D341Med (cell line): ENCODE results near the gene OSBPL1A.

ENCODE experiments used
- DNase-seq: peaks from one replicate; pipeline ENCODE4 v3.0.0; 2012; ENCODE audit warnings: low spot score

The OSBPL1A gene

GRCh38 chr18:24219561-24220317 is 177.9 kb downstream of the OSBPL1A start:
- no peak for DNase-seq

GRCh38 chr18:24214913-24215312 is 182.7 kb downstream of the OSBPL1A start:
- DNase-seq = no peak

- no peak for DNase-seq
Observed at GRCh38 chr18:24214144-24214543, 183.5 kb downstream of the OSBPL1A start.

DNA sequence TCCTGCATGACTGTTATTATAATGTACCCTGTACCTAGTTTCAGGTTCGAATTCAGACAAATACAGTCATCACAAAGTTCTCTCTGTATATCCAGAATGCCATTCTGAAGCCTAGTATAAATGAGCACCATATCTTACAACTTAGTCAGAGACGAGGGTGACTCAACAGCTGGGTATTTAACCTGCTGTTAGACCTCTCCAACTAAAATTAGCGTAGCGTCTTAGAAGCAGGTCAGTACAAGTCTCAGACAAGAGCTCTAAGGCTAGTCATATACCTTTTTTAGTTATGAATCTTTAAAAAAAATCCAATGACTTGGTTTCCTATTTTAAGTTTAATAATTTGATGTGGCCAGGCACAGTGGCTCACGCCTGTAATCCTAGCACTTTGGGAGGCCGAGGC is 184.7 kb downstream of the OSBPL1A start:
- DNase-seq = no peak

DNA sequence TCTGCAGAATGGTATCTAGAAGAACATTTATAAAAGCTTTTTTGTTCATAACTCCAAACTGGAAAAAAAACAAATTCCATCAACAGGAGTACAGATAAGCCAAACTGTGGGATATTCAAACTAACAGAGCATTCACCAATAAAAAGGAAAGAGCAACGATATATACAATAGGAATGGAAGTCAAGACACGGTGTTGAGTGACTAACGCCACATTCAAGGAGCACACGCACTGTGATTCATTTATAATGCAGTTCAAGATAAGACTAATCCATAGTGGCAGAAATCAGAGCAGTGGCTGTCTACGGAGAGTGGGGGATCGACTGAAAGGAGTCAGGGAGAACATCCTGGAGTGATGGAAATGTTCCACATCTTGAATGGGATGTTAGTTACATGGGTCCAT is 188.1 kb downstream of the OSBPL1A start:
- no peak for DNase-seq

DNA sequence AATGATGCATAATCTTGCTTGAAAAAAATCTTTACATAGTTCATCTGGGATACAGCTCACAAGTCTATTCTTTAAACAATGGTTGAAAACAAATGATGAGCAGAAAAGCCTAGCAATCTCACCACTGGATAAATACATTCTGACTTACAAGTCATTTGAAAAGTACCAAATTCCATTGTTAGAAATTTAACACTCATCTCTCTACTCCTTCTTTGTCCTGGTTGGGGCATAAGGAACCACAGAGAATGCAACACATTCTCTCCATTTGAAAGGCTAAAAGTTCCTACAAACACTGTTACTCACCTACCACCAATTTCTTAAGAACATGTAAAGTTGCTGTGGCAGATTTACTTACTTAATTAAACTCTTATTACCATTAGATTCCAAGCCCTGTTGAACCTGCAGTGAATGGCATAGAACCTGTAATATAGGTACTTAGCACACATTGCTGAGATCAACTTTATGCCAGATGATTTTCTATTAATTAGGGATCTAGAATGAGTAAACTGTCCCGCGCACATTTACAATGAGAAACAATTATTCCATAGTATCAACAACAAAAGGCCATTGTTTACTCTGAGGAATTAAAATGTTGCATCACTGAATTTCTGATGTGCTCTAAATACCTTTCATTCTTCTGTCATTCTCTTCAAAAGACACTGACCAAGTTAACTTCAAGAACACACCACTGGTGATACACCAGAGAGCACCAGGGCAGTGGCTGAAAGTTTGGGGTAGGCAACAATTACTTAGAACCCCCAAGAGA is 189.2 kb downstream of the OSBPL1A start:
- no peak for DNase-seq

GRCh38 chr18:24204904-24205303 is 192.7 kb downstream of the OSBPL1A start:
- peak; percentile 51 for DNase-seq

DNA sequence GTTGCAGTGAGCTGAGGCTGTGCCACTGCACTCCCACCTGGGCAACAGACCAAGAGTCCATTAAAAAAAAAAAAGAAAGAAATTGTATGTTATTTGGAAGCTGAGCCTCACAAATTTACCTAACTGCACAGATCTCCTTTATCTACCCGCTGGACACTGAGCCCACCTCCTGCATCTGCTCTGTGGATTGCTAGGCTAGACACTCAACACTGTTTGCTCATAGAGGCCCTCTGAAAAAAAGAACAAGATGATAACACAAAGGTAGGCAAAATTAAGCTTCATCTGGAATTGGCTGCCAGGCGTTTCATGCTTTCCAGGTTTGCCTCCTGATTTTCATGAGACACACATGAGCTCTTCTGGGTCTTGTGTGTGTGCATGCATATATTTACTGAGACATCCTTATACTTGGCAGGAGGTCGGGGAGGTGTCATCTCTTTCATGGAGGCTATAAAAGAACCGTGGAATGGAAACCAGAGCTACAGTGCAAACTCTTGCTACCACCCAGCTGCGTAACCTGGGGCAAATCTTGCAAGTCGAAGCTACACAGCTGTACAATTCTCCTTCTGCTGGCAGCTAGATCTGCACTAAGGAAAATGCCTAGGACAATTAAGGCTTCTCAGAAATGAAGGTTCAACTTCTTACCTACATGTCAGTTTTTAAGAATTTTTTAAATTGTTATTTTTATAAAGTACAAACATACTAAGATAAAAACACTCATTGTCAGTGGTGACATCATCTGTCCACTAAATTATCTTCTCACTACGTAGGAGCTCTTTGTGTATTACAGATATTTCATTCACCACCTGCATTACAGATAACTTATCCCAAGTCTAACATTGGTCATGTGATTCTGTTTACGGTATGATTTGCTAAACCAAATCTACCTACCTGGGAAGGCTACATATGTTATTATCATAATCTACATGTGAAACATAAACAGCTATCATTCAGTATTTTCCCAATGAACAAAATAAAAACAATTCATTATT is 195.6 kb downstream of the OSBPL1A start:
- no peak for DNase-seq

DNA sequence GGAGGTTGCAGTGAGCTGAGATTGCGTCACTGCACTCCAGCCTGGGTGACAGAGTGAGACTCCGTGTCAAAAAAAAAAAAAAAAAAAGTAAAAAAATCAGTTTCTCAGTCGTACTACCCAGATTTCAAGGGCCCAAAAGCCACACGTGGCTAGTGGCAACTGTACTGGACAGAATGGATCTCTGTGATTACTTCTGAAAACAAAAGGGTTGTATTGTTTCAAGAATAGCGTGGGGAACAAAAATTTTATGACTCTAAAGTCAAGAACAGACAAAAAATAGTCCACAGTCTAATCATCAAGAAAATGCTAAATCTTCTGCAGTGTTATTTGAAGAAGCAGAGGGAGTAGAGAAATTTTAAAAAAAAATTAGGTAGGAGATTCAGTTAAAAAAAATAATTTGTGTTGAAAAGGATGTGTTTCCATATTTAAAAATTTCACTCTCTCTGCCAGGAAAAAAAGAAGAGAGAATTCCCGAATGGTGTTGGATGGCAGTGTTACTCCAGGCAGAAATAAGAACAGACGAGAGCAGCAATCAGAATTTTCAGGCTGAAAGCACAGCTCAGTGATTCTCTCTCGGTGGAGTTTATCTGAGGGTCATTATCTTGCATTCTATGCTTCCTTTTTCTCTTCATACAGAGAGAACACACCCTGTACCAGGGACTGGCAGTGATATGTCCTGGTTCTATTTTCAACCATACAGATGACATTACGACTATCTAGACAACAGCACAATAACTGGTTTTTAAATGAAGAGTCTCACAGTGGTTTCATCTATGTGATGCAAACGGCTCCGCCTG is 196.9 kb downstream of the OSBPL1A start:
- DNase-seq = no peak

- DNase-seq = no peak
Observed at GRCh38 chr18:24199372-24199962, 198.2 kb downstream of the OSBPL1A start.

DNA sequence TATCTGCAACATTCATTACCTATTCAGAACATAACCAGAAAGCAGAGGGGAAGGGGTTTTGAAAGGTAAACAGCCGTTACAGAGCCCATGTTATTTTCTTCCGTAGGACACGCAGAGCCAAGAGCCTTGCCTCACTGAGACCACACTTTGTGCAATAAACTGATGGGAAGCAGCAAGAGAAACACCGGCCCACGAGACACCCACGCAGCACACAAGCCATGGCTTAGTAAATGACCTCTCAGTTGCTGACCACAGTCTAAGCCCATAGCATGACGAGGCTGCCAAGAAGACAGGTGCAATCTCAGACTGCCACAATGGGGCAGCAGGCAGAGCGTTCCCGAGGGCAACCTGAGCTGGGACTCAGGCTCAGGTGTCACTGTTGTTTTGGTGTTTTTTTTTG is 199.2 kb downstream of the OSBPL1A start:
- no peak for DNase-seq

DNA sequence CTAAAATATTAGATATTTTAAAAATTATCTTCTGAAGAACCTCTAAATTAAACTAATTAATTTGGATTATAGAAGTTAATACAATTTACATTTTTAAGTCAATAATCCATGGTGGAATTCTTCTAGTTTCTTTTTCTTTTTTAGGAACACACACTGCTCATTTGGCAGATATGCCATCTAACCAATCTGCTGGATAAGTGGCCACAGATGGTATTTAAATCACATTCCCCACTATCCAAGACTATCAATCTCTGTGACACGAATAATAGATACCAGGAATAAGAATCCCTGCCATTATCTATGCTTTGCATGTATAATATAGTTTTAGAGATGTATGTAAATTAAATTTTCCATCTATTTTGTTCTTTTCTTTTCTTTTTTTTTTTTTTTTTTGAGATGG is 200.2 kb downstream of the OSBPL1A start:
- DNase-seq = no peak

GRCh38 chr18:24196764-24197163 is 200.9 kb downstream of the OSBPL1A start:
- DNase-seq = no peak

DNA sequence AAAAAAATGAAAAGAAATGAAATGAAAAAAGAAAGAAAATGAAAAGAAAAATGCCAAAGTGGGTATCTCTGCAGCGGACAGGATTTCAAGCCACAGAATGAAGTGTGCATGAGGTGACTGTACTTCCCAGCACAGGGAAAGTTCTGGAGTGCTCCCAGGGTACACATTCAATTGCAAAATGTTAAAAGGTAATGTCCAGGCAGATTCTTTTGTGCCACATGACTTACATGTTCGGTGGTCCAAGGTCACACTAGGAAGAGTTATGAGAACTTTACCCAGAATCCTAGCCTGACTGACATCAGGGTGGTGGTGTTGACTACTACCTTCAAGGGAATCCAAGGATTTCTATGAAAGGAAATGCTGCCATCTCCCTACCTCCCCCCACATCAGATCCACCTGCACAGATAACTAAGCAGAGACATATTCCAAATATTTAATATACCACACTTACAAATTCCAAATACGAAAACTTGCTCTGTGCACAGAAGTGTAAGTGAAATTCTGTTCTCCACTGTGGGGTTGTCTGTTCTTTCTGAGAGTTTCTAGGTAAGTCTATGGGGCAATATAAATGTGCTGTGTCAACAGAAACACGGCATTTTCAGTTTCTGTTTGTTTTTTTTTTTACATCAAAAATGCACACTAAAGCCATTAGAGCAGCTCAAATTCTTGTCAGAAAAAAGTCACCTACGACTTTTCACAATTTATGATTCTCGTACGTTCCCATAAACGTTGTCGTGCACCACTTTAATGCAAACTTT is 202.1 kb downstream of the OSBPL1A start:
- no peak for DNase-seq

DNA sequence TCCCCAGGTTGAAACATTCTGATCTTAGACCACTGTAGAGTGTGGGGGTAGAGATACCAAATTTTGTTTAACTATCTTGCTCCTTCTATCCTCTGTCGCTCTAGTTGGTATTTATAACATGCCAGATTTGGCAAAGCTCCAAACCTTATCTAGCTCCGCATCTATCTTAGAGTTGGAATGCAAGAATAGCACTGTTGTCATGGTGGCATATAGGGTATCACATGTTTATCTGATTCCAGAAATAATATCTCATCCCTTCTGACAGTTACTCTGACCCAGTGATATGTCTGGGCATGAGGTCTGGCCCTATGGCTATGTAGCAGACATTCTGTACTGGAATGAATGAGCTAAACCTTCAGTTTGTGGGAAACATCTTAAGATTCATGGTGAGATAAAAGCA is 207.0 kb downstream of the OSBPL1A start:
- DNase-seq = no peak

- DNase-seq = no peak
Observed at GRCh38 chr18:24189664-24190346, 207.8 kb downstream of the OSBPL1A start.

DNA sequence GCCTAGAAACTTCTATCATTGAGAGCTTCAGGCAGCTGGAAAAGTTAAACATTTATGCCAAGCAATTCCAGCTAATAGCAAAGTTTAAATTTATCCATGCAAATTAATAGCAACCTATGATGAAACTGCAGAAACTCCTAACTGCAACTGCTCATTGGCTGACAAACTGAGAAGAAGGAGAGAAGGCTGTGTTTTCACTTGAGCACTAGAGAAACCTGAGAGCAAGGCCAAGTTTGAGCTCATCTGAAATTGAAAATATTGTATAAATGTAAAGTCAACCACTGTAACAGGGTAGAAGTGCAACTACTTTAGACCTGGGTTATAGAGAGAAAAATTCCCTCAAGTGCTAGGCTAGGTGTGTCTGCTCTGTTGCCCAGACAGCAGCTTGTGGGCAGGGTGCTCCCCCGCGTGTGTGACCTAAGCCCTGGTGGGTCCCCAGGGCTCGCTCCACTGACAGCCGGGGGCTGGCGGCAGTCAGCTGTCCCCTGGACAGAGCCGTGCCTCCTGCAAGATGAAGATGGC is 208.6 kb downstream of the OSBPL1A start:
- DNase-seq = no peak

GRCh38 chr18:24188120-24188519 is 209.5 kb downstream of the OSBPL1A start:
- DNase-seq = no peak

- no peak for DNase-seq
Observed at GRCh38 chr18:24187689-24188088, 209.9 kb downstream of the OSBPL1A start.

- no peak for DNase-seq
Observed at GRCh38 chr18:24187049-24187448, 210.6 kb downstream of the OSBPL1A start.
